ENCODE results near the gene CCNB2. TPM values are rescaled to one million over a fixed set of nuclear protein-coding genes. Genes with fewer than 3 reads are reported as not detected.

CCNB2 gene
- total RNA-seq, 1 experiment from 2014 or later: 99.2 TPM

DNA sequence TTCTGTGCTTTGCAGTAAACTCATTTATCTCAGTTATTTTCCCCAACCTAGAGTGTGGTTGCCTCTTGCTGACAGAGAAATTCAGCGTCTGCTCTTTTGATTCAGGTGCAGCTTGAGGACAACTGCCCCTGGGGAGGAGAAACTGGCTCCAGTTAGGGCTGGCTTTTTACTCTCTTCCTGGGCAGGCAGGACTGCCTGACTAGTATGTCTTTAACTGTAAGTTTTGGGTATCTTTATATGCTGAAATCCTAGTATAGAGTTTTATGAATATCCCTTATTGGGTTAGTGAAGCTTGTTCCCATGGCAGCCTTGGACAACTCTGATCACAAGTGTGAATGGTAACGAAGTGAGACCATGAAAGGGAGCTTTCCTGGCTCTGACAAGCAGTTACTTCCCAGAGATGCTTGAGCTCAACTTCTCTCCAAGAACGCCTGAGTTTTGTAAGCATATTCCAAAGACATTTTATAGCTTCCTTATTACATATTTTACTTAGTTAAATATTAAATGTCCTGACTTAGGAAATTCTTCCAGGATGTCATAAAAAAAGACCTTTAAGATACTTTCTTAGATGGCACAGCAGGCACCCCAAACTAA is 27.1 kb downstream of the CCNB2 start:
- intact Hi-C loops (cut with micrococcal nuclease; ENCODE audit: unreplicated experiment): loop anchor here (10.0 kb wide), 1 partner anchor 917 kb away; no protein-coding TSS in a partner anchor
- Histone ChIP-seq H3K9me2 (ENCODE audit: insufficient read depth) (no peaks in the 10 kb centered on the region), H3K27me3 (ENCODE audit: insufficient read depth, low read depth) (no peaks in the 10 kb centered on the region), H3K4me2 (no peak overlapping the region), H3K27ac (no peak overlapping the region), H2AFZ (no peak overlapping the region), H3K79me2 (ENCODE audit: low read depth) (peaks cover 7% of the 10 kb centered on the region; the same call in 1 of the 2 replicates), H3K4me1 (replicated peaks; ENCODE audit: insufficient read depth) (no peaks in the 10 kb centered on the region), H3F3A (ENCODE audit: insufficient read depth, low read depth) (no peaks in the 10 kb centered on the region), H3K36me3 (ENCODE audit: low read depth) (peaks cover 60% of the 10 kb centered on the region), H4K20me1 (ENCODE audit: insufficient read depth) (no peaks in the 10 kb centered on the region), H3K4me3 (no peak overlapping the region), H3K9me3 (ENCODE audit: insufficient read depth, low read depth) (0 out of 2 replicates have a peak, but pooled peaks cover 11% of the 10 kb centered on the region)
- ChIA-PET CTCF (no interaction called here), POLR2A (ENCODE audit: unreplicated experiment) (interaction anchor here (0.5 kb wide), 1 partner anchor 148 kb away, joined by 7 read pairs; no protein-coding TSS in a partner anchor)
- DNase-seq: no peak
- TF ChIP-seq, protein P1, sequence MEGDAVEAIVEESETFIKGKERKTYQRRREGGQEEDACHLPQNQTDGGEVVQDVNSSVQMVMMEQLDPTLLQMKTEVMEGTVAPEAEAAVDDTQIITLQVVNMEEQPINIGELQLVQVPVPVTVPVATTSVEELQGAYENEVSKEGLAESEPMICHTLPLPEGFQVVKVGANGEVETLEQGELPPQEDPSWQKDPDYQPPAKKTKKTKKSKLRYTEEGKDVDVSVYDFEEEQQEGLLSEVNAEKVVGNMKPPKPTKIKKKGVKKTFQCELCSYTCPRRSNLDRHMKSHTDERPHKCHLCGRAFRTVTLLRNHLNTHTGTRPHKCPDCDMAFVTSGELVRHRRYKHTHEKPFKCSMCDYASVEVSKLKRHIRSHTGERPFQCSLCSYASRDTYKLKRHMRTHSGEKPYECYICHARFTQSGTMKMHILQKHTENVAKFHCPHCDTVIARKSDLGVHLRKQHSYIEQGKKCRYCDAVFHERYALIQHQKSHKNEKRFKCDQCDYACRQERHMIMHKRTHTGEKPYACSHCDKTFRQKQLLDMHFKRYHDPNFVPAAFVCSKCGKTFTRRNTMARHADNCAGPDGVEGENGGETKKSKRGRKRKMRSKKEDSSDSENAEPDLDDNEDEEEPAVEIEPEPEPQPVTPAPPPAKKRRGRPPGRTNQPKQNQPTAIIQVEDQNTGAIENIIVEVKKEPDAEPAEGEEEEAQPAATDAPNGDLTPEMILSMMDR (conservative IDR thresholded peaks at IDR 0.05): no peak
- TF ChIP-seq EZH2 (IDR thresholded peaks at IDR 0.05; ENCODE audit: low read depth): no peak
- no TSS peak for BruUV-seq (replicated peaks)

DNA sequence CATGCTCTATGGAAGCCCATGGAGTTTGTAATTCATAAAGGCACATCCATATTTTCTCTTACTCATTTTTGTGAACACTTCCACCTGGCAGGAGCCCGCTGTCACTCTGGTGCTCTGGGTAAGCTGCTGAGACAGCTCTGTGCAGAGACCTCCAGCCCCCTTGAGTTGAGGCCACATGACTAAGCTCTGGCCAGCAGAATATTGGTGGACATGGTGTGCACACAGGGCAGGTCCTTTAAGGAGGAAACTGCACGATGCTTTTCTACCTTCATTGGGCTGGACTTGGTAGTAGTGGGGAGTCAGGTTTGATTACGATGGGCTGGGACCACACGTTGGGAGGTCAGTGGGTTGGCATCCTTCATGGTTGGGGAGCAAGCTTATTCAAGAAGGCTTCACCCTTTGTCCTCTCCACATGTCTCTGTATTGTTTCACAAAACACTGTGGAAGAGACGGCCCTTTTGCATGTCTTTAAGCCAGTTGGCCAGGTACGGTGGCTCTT is 29.0 kb downstream of the CCNB2 start:
- intact Hi-C loops (cut with micrococcal nuclease; ENCODE audit: unreplicated experiment): loop anchor here (10.0 kb wide), 1 partner anchor 919 kb away; no protein-coding TSS in a partner anchor

DNA sequence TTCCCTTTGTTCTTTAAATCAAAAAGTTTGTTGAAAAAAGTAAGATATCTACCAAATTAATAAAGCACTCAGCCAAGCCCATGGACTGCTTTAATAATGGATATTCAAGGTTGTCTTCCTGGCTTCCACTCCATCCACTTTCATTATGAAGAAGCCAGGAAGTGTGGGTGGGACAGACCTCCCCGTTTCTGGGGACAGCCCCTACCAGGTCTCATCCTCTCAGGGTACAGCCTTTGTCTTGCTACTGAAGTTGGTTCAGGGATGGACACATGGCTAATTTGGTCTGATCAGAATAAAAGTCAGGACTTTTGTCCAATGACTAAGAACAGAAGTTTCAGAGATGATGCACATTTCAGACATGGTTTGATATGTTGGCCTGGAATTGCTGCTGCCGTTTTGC is 32.6 kb downstream of the CCNB2 start:
- ChIA-PET CTCF (no interaction called here), POLR2A (ENCODE audit: unreplicated experiment) (no interaction called here)
- DNase-seq: no peak
- Histone ChIP-seq H3K36me3 (ENCODE audit: low read depth) (peaks cover 29% of the 10 kb centered on the region), H4K20me1 (ENCODE audit: insufficient read depth) (no peaks in the 10 kb centered on the region), H3K9me2 (ENCODE audit: insufficient read depth) (no peaks in the 10 kb centered on the region), H3K27me3 (ENCODE audit: insufficient read depth, low read depth) (no peaks in the 10 kb centered on the region), H3K4me2 (no peak overlapping the region), H3K4me1 (replicated peaks; ENCODE audit: insufficient read depth) (no peaks in the 10 kb centered on the region), H2AFZ (no peak overlapping the region), H3K27ac (no peak overlapping the region), H3K4me3 (no peak overlapping the region), H3F3A (ENCODE audit: insufficient read depth, low read depth) (no peaks in the 10 kb centered on the region), H3K9me3 (ENCODE audit: insufficient read depth, low read depth) (no peaks in the 10 kb centered on the region), H3K79me2 (ENCODE audit: low read depth) (no peaks in the 10 kb centered on the region)
- intact Hi-C loops (cut with micrococcal nuclease; ENCODE audit: unreplicated experiment): loop anchor here (10.0 kb wide), 1 partner anchor 923 kb away; no protein-coding TSS in a partner anchor
- TF ChIP-seq EZH2 (IDR thresholded peaks at IDR 0.05; ENCODE audit: low read depth): no peak
- TF ChIP-seq, protein P1 (conservative IDR thresholded peaks at IDR 0.05): no peak
- no TSS peak for BruUV-seq (replicated peaks)

More for the DNA sequence above, 29.0 kb downstream of the CCNB2 start:
- POLR2A ChIA-PET (ENCODE audit: unreplicated experiment): no interaction called here
- H3K9me3 ChIP-seq (ENCODE audit: insufficient read depth, low read depth): 0 out of 2 replicates have a peak, but pooled peaks cover 11% of the 10 kb centered on the region
- H3K4me2 ChIP-seq: no peak overlapping the region
- CTCF ChIA-PET: no interaction called here
- H3K9me2 ChIP-seq (ENCODE audit: insufficient read depth): no peaks in the 10 kb centered on the region
- peaks cover 53% of the 10 kb centered on the region for H3K36me3 ChIP-seq (ENCODE audit: low read depth)
- TF ChIP-seq, protein P1 (conservative IDR thresholded peaks at IDR 0.05): no peak
- TF ChIP-seq EZH2 (IDR thresholded peaks at IDR 0.05; ENCODE audit: low read depth): no peak
- no peak for DNase-seq
- no peaks in the 10 kb centered on the region for H3K27me3 ChIP-seq (ENCODE audit: insufficient read depth, low read depth)
- H2AFZ ChIP-seq: no peak overlapping the region
- H3K4me3 ChIP-seq: no peak overlapping the region
- H3F3A ChIP-seq (ENCODE audit: insufficient read depth, low read depth): no peaks in the 10 kb centered on the region
- H4K20me1 ChIP-seq (ENCODE audit: insufficient read depth): no peaks in the 10 kb centered on the region
- H3K27ac ChIP-seq: no peak overlapping the region
- H3K4me1 ChIP-seq (replicated peaks; ENCODE audit: insufficient read depth): no peaks in the 10 kb centered on the region
- H3K79me2 ChIP-seq (ENCODE audit: low read depth): peaks cover 7% of the 10 kb centered on the region; the same call in 1 of the 2 replicates
- BruUV-seq (replicated peaks): no TSS peak
